WI38 (cell line): ENCODE data around the gene ABLIM1.

Experiments
- H3K4me3 ChIP-seq: 2 replicates; pipeline ENCODE4 v1.5.1; 2011; ENCODE audit warnings: low read depth, mild to moderate bottlenecking, control low read depth, low read length
- CTCF ChIP-seq: IDR thresholded peaks from 2 replicates; pipeline ENCODE4 v1.5.1; 2012; ENCODE audit warnings: low read depth, mild to moderate bottlenecking, control low read depth, low read length

ABLIM1 gene

GRCh38 chr10:114694752-114695151, 36.7 kb upstream of the ABLIM1 start:
- H3K4me3 ChIP-seq, result no peak overlapping the region
- peak; percentile 44 for TF ChIP-seq CTCF

- H3K4me3 ChIP-seq, result no peak overlapping the region
- TF ChIP-seq CTCF, result no peak
Measured at GRCh38 chr10:114694062-114694461, 36.0 kb upstream of the ABLIM1 start.

DNA sequence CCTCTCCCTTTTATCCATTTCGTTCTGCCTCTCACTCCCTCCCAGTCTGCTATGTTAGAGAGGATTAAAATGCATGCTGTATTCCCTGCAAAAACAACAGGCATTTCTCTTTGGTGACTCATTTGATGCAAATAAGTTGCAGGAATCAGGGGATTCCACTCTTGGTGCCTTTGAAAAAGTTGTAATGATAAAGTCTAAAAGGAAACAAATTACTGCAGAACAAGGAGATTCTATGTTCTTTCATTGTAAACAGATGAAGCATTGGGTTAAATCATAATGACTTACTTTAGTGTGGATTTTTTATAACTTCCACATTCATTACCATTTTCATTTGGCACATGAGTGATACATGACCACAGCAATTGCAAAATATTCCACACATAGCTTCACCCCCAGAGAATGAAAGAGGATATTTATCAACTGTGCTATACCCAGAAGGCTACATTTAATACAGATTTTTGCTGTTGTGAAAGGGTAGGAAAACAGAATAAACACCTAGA, 33.4 kb upstream of the ABLIM1 start:
- no peak overlapping the region for H3K4me3 ChIP-seq
- TF ChIP-seq CTCF, result no peak

DNA sequence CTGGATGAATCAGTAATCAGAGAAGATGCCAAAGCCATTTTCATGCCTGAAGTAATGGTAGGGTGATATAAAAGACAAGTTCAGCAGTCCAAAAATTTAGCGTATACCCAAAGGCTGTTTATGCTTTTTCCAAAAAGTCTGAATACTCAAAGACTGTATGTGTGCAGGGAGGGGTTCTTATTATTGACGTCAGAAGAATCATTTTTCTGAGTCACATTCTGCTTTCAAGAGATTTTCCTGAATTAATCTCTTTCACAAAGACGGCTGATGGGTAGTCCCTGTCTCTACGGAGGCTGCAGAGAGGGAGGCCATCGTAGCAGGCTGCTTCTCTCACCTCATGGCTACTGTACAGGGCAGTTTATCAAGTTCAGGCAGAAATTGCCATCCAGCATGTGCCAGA, 30.7 kb upstream of the ABLIM1 start:
- H3K4me3 ChIP-seq, result no peak overlapping the region
- no peak for TF ChIP-seq CTCF

DNA sequence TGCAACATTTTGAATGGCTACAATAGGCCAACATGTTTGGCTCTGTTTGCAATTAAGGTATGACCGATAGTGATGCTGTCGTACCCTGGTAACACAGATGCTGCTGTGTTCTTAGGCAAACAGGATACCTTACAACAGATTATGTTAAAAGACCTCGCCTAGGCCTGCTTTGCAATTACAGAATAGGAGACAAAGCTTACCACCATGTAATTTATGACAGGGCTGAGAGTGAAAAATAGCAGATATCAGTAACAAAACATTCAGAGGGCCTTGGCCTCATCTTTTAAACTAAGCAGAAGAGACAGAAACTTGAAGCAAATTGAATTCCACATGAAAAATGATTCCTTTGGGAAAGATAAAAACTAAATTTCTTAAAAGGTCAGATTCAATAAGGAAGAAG, 29.4 kb upstream of the ABLIM1 start:
- no peak for TF ChIP-seq CTCF
- H3K4me3 ChIP-seq, result no peak overlapping the region

DNA sequence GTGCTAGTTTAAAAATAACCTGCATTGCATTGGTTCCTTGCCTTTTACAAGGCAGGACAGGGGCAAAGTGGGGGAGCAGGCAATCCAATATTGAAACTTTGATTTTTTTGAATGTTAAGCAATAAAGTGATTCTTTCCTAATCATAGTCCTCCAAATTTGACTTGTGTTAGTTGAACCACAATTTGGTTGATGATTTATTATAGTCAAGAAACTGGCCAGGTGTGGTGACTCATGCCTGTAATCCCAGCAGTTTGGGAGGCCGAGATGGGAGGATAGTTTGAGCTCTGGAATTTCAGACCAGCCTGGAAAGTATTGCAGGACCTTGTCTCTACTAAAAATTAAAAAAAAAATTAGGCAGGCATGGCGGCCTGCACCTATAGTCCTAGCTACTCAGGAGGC, 27.9 kb upstream of the ABLIM1 start:
- no peak overlapping the region for H3K4me3 ChIP-seq
- no peak for TF ChIP-seq CTCF

- no peak for TF ChIP-seq CTCF
Measured at GRCh38 chr10:114685456-114685855, 27.4 kb upstream of the ABLIM1 start.

More at GRCh38 chr10:114685456-114685855, 27.4 kb upstream of the ABLIM1 start:
- no peak overlapping the region for H3K4me3 ChIP-seq
